ENCODE results near the gene INHBE. TPM values are rescaled to one million over a fixed set of nuclear protein-coding genes. Genes with fewer than 3 reads are reported as not detected.
A peak's percentile ranks its signal among the peaks of the same experiment; 100 is the strongest.

INHBE gene
- total RNA-seq, 4 donors from 2014 or later = not detected

DNA sequence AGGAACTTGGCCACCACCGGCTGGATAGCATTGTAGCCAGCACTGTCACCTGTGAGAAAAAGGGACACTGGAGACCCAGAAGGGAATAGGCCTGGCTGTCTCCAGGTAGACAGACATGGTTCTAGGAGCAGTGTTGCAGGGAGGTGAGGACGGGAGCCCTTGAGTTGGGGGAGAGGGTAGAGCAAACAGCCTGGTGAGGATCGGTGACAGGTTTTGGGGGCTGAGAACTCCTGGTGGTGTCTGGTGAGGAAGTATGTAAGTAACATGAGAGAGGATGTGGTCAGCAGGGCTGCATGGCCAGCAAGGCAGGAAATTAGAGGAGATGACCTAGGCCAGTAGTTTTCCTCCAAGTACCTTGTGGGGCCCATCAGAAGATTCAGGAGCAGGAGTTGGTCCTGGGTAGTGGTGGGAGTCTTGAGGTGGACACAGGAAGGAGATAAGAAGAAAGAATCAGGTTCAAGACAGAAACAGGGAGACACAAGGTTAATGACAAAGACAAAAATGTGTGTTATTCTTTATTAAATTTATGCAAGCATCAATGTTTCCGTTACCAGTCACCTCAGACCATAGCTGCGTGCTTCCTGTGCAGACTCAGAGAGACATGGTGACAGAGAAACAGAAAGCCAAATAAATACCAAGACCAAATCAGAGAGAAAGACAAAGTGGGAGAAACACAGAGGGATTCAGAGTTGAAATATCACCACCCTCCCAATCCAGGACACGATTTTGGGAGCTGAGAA lies 24.4 kb downstream of the INHBE start, which contains the start of gene ARHGAP9:
ARHGAP9 (minus strand) TSS at position 491 of the 740 bp plus-strand sequence; CDS start at position 31, 460 bp downstream.
- H3K9me3 ChIP-seq = no peaks in the 10 kb centered on the region
- in situ Hi-C loops (cut with MboI; ENCODE audit: low pct_ligation_motif_present in 1 of 4, low pct_unique_long_range_greater_than_20kb in 1 of 4, low sequenced_read_pairs in 3 of 4) (no loop called here), intact Hi-C loops (cut with DNase I; ENCODE audit: low total_unique reads) (no loop called here)
- peaks cover 15 to 33% (median 16%) of the 10 kb centered on the region in 4 donors for H3K4me1 ChIP-seq
- 48 to 58% methylated on average over 4 to 6 of the region's 6 CpGs for WGBS, 2 donors (ENCODE audit: low coverage in 1 of 2)
- H3K27me3 ChIP-seq = peaks cover 71% of the 10 kb centered on the region
- no peak for DNase-seq
- no peaks in the 10 kb centered on the region for H3K36me3 ChIP-seq
- H3K27ac ChIP-seq = peak within 1 kb of the TSS; percentile 65 to 81 (median 78)
- TF ChIP-seq POLR2AphosphoS5 (IDR thresholded peaks at IDR 0.05) (peak in 1 of 3 donors; percentile 8), POLR2A (IDR thresholded peaks at IDR 0.05) (peak; percentile 24)
- TF ChIP-seq, protein P1, sequence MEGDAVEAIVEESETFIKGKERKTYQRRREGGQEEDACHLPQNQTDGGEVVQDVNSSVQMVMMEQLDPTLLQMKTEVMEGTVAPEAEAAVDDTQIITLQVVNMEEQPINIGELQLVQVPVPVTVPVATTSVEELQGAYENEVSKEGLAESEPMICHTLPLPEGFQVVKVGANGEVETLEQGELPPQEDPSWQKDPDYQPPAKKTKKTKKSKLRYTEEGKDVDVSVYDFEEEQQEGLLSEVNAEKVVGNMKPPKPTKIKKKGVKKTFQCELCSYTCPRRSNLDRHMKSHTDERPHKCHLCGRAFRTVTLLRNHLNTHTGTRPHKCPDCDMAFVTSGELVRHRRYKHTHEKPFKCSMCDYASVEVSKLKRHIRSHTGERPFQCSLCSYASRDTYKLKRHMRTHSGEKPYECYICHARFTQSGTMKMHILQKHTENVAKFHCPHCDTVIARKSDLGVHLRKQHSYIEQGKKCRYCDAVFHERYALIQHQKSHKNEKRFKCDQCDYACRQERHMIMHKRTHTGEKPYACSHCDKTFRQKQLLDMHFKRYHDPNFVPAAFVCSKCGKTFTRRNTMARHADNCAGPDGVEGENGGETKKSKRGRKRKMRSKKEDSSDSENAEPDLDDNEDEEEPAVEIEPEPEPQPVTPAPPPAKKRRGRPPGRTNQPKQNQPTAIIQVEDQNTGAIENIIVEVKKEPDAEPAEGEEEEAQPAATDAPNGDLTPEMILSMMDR (IDR thresholded peaks at IDR 0.05) = no peak
- peak within 1 kb of the TSS in 1 of 4 donors; percentile 44 for H3K4me3 ChIP-seq

DNA sequence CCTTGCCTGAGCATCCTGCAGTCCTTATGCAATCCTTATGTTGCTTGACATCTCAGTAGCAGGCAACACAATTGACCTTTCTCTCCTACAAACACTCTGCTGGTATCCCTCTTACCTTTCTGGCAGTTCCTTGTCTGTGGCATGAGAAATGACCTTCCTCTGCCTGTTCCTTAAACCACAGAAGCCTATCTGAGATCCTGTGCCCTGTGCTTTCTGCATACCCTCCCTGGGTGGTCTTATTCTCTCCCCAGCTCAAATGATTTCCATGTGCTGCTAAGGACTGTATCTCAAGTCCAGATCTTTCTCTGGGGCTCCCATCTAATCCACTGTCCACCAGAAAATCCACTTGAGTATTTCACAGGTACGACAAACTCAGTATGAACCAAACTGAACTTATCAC lies 26.6 kb downstream of the INHBE start:
- H3K4me3 ChIP-seq = no peak overlapping the region
- no peak for DNase-seq
- peaks cover 50% of the 10 kb centered on the region for H3K27me3 ChIP-seq
- intact Hi-C loops (cut with DNase I; ENCODE audit: low total_unique reads) = no loop called here
- no peaks in the 10 kb centered on the region for H3K36me3 ChIP-seq
- H3K9me3 ChIP-seq = no peaks in the 10 kb centered on the region
- peaks cover 0 to 14% (median 0%) of the 10 kb centered on the region in 4 donors for H3K4me1 ChIP-seq
- in situ Hi-C loops (cut with MboI; ENCODE audit: low pct_ligation_motif_present in 1 of 4, low pct_unique_long_range_greater_than_20kb in 1 of 4, low sequenced_read_pairs in 3 of 4) = no loop called here
- TF ChIP-seq EP300 (IDR thresholded peaks at IDR 0.05; ENCODE audit: low read depth) = no peak
- TF ChIP-seq POLR2AphosphoS5 (IDR thresholded peaks at IDR 0.05) = no peak
- TF ChIP-seq, protein P1 (IDR thresholded peaks at IDR 0.05) = no peak
- TF ChIP-seq POLR2A (IDR thresholded peaks at IDR 0.05) = no peak
- WGBS, 2 donors (ENCODE audit: low coverage in 1 of 2) = 65% methylated on average over 1 of the region's 1 CpG; no CpG with 5 or more reads in 1 of the 2 donors
- no peak overlapping the region for H3K27ac ChIP-seq

DNA sequence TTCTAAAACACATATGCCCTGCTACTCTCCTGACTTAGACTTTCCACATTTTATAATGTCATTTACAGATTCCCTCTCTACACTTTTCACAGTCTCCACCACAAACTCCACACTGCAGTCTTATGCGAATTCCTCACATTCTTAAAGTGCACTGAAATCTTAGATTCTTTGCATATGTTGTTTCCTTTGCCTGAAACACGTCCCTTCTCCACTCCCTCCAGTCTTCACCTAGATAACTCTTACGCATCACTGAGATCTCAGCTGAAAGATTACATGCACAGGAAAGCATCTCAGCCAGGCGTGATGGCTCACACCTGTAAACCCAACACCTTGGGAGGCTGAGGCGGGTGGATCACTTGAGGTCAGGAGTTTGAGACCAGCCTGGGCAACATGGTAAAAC lies 28.4 kb downstream of the INHBE start:
- intact Hi-C loops (cut with DNase I; ENCODE audit: low total_unique reads) (no loop called here), in situ Hi-C loops (cut with MboI; ENCODE audit: low pct_ligation_motif_present in 1 of 4, low pct_unique_long_range_greater_than_20kb in 1 of 4, low sequenced_read_pairs in 3 of 4) (no loop called here)
- Histone ChIP-seq H3K27me3 (peaks cover 34% of the 10 kb centered on the region), H3K9me3 (no peaks in the 10 kb centered on the region), H3K36me3 (no peaks in the 10 kb centered on the region), H3K4me3 (no peak overlapping the region), H3K4me1 (peaks cover 0 to 20% (median 4%) of the 10 kb centered on the region in 4 donors), H3K27ac (no peak overlapping the region)
- DNase-seq = no peak
- TF ChIP-seq, protein P1 (IDR thresholded peaks at IDR 0.05) = no peak
- TF ChIP-seq POLR2A (IDR thresholded peaks at IDR 0.05) (no peak), POLR2AphosphoS5 (IDR thresholded peaks at IDR 0.05) (no peak), EP300 (IDR thresholded peaks at IDR 0.05; ENCODE audit: low read depth) (no peak)
- 60 to 62% methylated on average over 3 to 5 of the region's 5 CpGs for WGBS, 2 donors (ENCODE audit: low coverage in 1 of 2)

DNA sequence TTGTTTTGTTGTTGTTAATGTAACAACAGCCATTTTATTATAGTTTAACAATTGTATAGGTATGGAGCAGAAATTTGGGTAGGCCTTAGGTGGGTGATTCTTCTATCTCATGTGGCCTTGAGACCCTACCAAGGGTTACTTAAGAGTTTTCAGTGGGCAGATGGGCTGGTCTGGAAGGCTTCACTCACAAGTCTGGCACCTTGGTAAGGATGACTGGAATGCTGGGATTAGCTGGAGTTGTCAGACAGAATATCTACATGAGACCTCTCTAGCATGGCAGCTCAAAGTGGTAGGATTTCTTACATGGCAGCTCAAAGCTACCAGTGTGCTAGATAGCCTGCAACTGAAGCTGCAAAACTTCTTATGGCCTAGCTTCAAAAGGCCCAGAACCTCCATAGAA lies 30.6 kb downstream of the INHBE start:
- in situ Hi-C loops (cut with MboI; ENCODE audit: low pct_ligation_motif_present in 1 of 4, low pct_unique_long_range_greater_than_20kb in 1 of 4, low sequenced_read_pairs in 3 of 4) = no loop called here
- TF ChIP-seq, protein P1 (IDR thresholded peaks at IDR 0.05) = no peak
- TF ChIP-seq POLR2AphosphoS5 (IDR thresholded peaks at IDR 0.05) (no peak), EP300 (IDR thresholded peaks at IDR 0.05; ENCODE audit: low read depth) (no peak), POLR2A (IDR thresholded peaks at IDR 0.05) (no peak)

More for the DNA sequence above, 30.6 kb downstream of the INHBE start:
- H3K4me3 ChIP-seq = no peak overlapping the region
- H3K27ac ChIP-seq = no peak overlapping the region
- peaks cover 8 to 17% (median 14%) of the 10 kb centered on the region in 4 donors for H3K4me1 ChIP-seq
- intact Hi-C loops (cut with DNase I; ENCODE audit: low total_unique reads) = no loop called here
- peaks cover 14% of the 10 kb centered on the region for H3K27me3 ChIP-seq
- H3K36me3 ChIP-seq = peaks cover 0 to 10% (median 3%) of the 10 kb centered on the region in 4 donors
- no peak for DNase-seq
- no peaks in the 10 kb centered on the region for H3K9me3 ChIP-seq

All from transverse colon (tissue), 4 donors.